Lung microvascular endothelial cell (primary cell): ENCODE results near the gene WDR72. TPM values are rescaled to one million over a fixed set of nuclear protein-coding genes. Genes with fewer than 3 reads are reported as not detected.

ENCODE experiments used
- total RNA-seq: library from RNA; depleted of rRNA; stranded (reverse); fragments of >200 nt; gene quantifications from 2 replicates; pipeline ENCODE4 v1.2.1, GENCODE V29; 2014

WDR72 gene
- total RNA-seq, 1 donor from 2014 or later = not detected

Other genes with a start within 250 kb of the WDR72 start
- gene UNC13C, start 218.8 kb upstream of the WDR72 start, total RNA-seq = not detected in 2 replicates